Kidney (tissue), 14 donors: ENCODE data around the gene SETD1B. TPM values are rescaled to one million over a fixed set of nuclear protein-coding genes. Genes with fewer than 3 reads are reported as not detected.
A peak's percentile ranks its signal among the peaks of the same experiment; 100 is the strongest.

ENCODE experiments used
- DNase-seq, 5 donors: peaks; one replicate each; pipeline ENCODE4 v3.0.0-alpha.2; 2013 to 2020
- FAIRE-seq: peaks from 2 replicates; lab custom pipeline; 2012; peaks lifted over from hg19 to GRCh38; lab: Jason Lieb, UNC
- H3K27ac ChIP-seq, 2 donors: one replicate each; pipeline ENCODE4 v1.7.0; 2013; ENCODE audit warnings: low read depth in 2 of 2, low read length in 2 of 2, inconsistent platforms in 1 of 2
- H3K27me3 ChIP-seq: one replicate; pipeline ENCODE4 v1.7.1; 2013; ENCODE audit warnings: low read length, inconsistent platforms; ENCODE audit not compliant: control insufficient read depth, insufficient read depth
- H3K36me3 ChIP-seq, 3 donors: one replicate each; pipeline versions ENCODE4 v1.7.0 to v1.7.1; 2013; ENCODE audit warnings: low read length in 3 of 3, control low read depth in 1 of 3, inconsistent platforms in 1 of 3; ENCODE audit not compliant: insufficient read depth in 3 of 3, control insufficient read depth in 2 of 3
- H3K4me1 ChIP-seq, 3 donors: one replicate each; pipeline versions ENCODE4 v1.7.0 to v1.7.1; 2013; ENCODE audit warnings: low read length in 3 of 3, inconsistent platforms in 1 of 3, low read depth in 1 of 3; ENCODE audit not compliant: control insufficient read depth in 2 of 3, insufficient read depth in 2 of 3
- H3K4me3 ChIP-seq, 3 donors: one replicate each; pipeline versions ENCODE4 v1.7.0 to v1.8.1; 2013; ENCODE audit warnings: low read length in 3 of 3, control low read depth in 1 of 3, inconsistent platforms in 1 of 3
- H3K9ac ChIP-seq, 3 donors: one replicate each; pipeline versions ENCODE4 v1.7.0 to v1.7.1; 2013; ENCODE audit warnings: low read length in 3 of 3, control low read depth in 1 of 3, inconsistent platforms in 1 of 3
- H3K9me3 ChIP-seq, 3 donors: one replicate each; pipeline versions ENCODE4 v1.7.0 to v1.7.1; 2013; ENCODE audit warnings: low read length in 3 of 3, control low read depth in 1 of 3, inconsistent platforms in 1 of 3; ENCODE audit not compliant: control insufficient read depth in 2 of 3, insufficient read depth in 1 of 3
- CTCF ChIP-seq: IDR thresholded peaks from 3 replicates; pipeline ENCODE4 v1.5.1; 2012; ENCODE audit warnings: mild to moderate bottlenecking, moderate library complexity, borderline replicate concordance; ENCODE audit not compliant: insufficient read depth; ENCODE audit errors: extremely low read depth
- intact Hi-C: fragments of 100-400 bp; cut with DNase I; formaldehyde crosslinking; loops from one replicate; pipeline ENCODE4 v1.11.1; 2022
- polyA plus RNA-seq: library from polyadenylated mRNA; stranded (reverse); fragments of 350-450 nt; fragmentation: Illumina TruSeq; extraction: RNeasy Lipid Tissue Mini Kit (QIAGEN cat#74804); gene quantifications from one replicate; pipeline ENCODE4 v1.2.3, GENCODE V29; 2014; ENCODE audit warnings: low read depth, low replicate concordance; ENCODE audit not compliant: insufficient read depth
- total RNA-seq: library from RNA; stranded (reverse); fragmentation: NEBNext Ultra II Directional; extraction: Animal tissue kit (Norgen Biotek cat#: 25700); gene quantifications from one replicate; pipeline ENCODE4 v1.2.1, GENCODE V29; 2021
- donor health status: control.
- donor health status: control.
- donor health status: control.
- donor health status: control.
- donor health status: control.
- donor health status: DM: yes; HTN: yes; CAD: no.
- donor health status: Normal renal cell carcinoma (clear cell type).

Gene SETD1B
- total and polyA plus RNA-seq, 2 donors from 2014 or later: 3.5 to 34.5 TPM

- no peak overlapping the region for H3K9ac ChIP-seq
- no peak for FAIRE-seq
- H3K36me3 ChIP-seq: no peaks in the 10 kb centered on the region
- TF ChIP-seq CTCF: no peak
- no peak for DNase-seq
- no peak overlapping the region for H3K27ac ChIP-seq
- no peaks in the 10 kb centered on the region for H3K27me3 ChIP-seq
- intact Hi-C loops: no loop called here
- no peaks in the 10 kb centered on the region for H3K9me3 ChIP-seq
- H3K4me3 ChIP-seq: no peak overlapping the region
- H3K4me1 ChIP-seq: no peaks in the 10 kb centered on the region
Observed at GRCh38 chr12:121838126-121838525, 34.3 kb downstream of the SETD1B start.

- no peaks in the 10 kb centered on the region for H3K27me3 ChIP-seq
- H3K4me1 ChIP-seq: no peaks in the 10 kb centered on the region
- DNase-seq: peak; percentile 99 to 100 (median 99)
- no peaks in the 10 kb centered on the region for H3K9me3 ChIP-seq
- peak overlapping the region; percentile 20 to 59 (median 30) for H3K9ac ChIP-seq
- peak overlapping the region; percentile 20 to 39 for H3K27ac ChIP-seq
- FAIRE-seq: peak; percentile 71
- H3K4me3 ChIP-seq: peak overlapping the region; percentile 54 to 77 (median 65)
- TF ChIP-seq CTCF: peak; percentile 18
- intact Hi-C loops: no loop called here
- peaks cover 0 to 5% (median 0%) of the 10 kb centered on the region in 3 donors for H3K36me3 ChIP-seq
Observed at GRCh38 chr12:121839106-121839992, 35.5 kb downstream of the SETD1B start.

GRCh38 chr12:121839993-121840761 is 36.4 kb downstream of the SETD1B start:
- DNase-seq (no peak), FAIRE-seq (no peak)
- peaks cover 0 to 5% (median 0%) of the 10 kb centered on the region in 3 donors for H3K36me3 ChIP-seq
- peak overlapping the region; percentile 20 to 39 for H3K27ac ChIP-seq
- no peaks in the 10 kb centered on the region for H3K4me1 ChIP-seq
- no peaks in the 10 kb centered on the region for H3K27me3 ChIP-seq
- H3K9ac ChIP-seq: peak overlapping the region; percentile 19 to 59 (median 20)
- TF ChIP-seq CTCF: no peak
- H3K4me3 ChIP-seq: peak overlapping the region; percentile 52 to 77 (median 65)
- H3K9me3 ChIP-seq: no peaks in the 10 kb centered on the region
- intact Hi-C loops: no loop called here
